Esophagus squamous epithelium (tissue), 5 donors: ENCODE measurements around the gene ABLIM2. TPM values are rescaled to one million over a fixed set of nuclear protein-coding genes. Genes with fewer than 3 reads are reported as not detected.

ENCODE experiments used
- DNase-seq: peaks from one replicate; lab custom pipeline; 2025; lab: John Stamatoyannopoulos, UW
- H3K27ac ChIP-seq, 4 donors: fragments of 200-600 bp; sonication (generic); one replicate each; pipeline ENCODE4 v1.5.1; 2016 to 2019; ENCODE audit warnings: mild to moderate bottlenecking in 1 of 4
- H3K27me3 ChIP-seq, 4 donors: fragments of 200-600 bp; sonication (generic); 1 replicate in 3 of 4; 2 replicates in 1 of 4; pipeline versions ENCODE4 v1.5.1 to v1.6.0; 2017 to 2021; ENCODE audit warnings: antibody characterized with exemption in 1 of 4
- H3K36me3 ChIP-seq, 3 donors: fragments of 200-600 bp; sonication (generic); one replicate each; pipeline ENCODE4 v1.5.1; 2016 to 2019
- H3K4me1 ChIP-seq, 3 donors: fragments of 200-600 bp; sonication (generic); one replicate each; pipeline ENCODE4 v1.5.1; 2017 to 2019
- H3K4me3 ChIP-seq, 4 donors: fragments of 200-600 bp; sonication (generic); 1 replicate in 3 of 4; 2 replicates in 1 of 4; pipeline ENCODE4 v1.5.1; 2016 to 2019; ENCODE audit warnings: mild to moderate bottlenecking in 2 of 4, moderate library complexity in 1 of 4
- H3K9me3 ChIP-seq, 3 donors: fragments of 200-600 bp; sonication (generic); one replicate each; pipeline ENCODE4 v1.5.1; 2016 to 2019
- CTCF ChIP-seq, 6 experiments: fragments of 450-650 bp in 4 of 6; fragments of 200-600 bp in 2 of 6; sonication (generic) in 2 of 6; IDR thresholded peaks; one replicate each; pipeline ENCODE4 v1.5.1; 2016 to 2019; ENCODE audit warnings: antibody characterized with exemption in 6 of 6, mild to moderate bottlenecking in 4 of 6, moderate library complexity in 4 of 6
- POLR2A ChIP-seq, 4 donors: fragments of 450-650 bp; IDR thresholded peaks; one replicate each; pipeline ENCODE4 v1.6.1; 2017; ENCODE audit warnings: antibody characterized with exemption in 4 of 4, mild to moderate bottlenecking in 4 of 4, moderate library complexity in 3 of 4
- WGBS, 2 donors: methylation state at CpG; one replicate each; pipeline ENCODE4 v1.1.5; 2018; 5-methylcytosine and 5-hydroxymethylcytosine counted together
- intact Hi-C: fragments of 100-400 bp; cut with DNase I; formaldehyde crosslinking; loops from one replicate; pipeline ENCODE4 v1.15.0; 2022
- total RNA-seq, 4 donors: library from RNA; depleted of rRNA; stranded (reverse); fragments of >200 nt; gene quantifications; one replicate each; pipeline ENCODE4 v1.1.0, GENCODE V29; 2016
- donor health status: DM: yes; HTN: yes; CAD: no.

Gene ABLIM2
- total RNA-seq, 4 donors from 2014 or later = 13.5 to 26.7 (median 15.7) TPM

GRCh38 chr4:8182858-8183725, 24.5 kb upstream of the ABLIM2 start:
- H3K4me1 ChIP-seq = peaks cover 33 to 75% (median 37%) of the 10 kb centered on the region in 3 donors
- H3K27me3 ChIP-seq = no peaks in the 10 kb centered on the region
- H3K36me3 ChIP-seq = no peaks in the 10 kb centered on the region
- H3K4me3 ChIP-seq = peak overlapping the region in 2 of 4 donors; percentile 12
- H3K9me3 ChIP-seq = no peaks in the 10 kb centered on the region
- 20 to 40% methylated on average over 7 to 15 of the region's 25 CpGs for WGBS, 2 donors
- peak overlapping the region; percentile 86 to 94 (median 89) for H3K27ac ChIP-seq
- no peak for TF ChIP-seq CTCF (IDR thresholded peaks at IDR 0.05)
- peak in 1 of 4 donors; percentile 21 for TF ChIP-seq POLR2A (IDR thresholded peaks at IDR 0.05)
- no peak for DNase-seq
- intact Hi-C loops = no loop called here

- Histone ChIP-seq H3K27ac (peak overlapping the region; percentile 86 to 94 (median 89)), H3K4me1 (peaks cover 31 to 67% (median 34%) of the 10 kb centered on the region in 3 donors), H3K9me3 (no peaks in the 10 kb centered on the region), H3K4me3 (peak overlapping the region in 1 of 4 donors; percentile 12), H3K36me3 (no peaks in the 10 kb centered on the region), H3K27me3 (no peaks in the 10 kb centered on the region)
- DNase-seq = no peak
- WGBS, 2 donors = 49 to 71% methylated on average over 3 to 5 of the region's 11 CpGs
- intact Hi-C loops = no loop called here
- TF ChIP-seq POLR2A (IDR thresholded peaks at IDR 0.05) (no peak), CTCF (IDR thresholded peaks at IDR 0.05) (no peak)
These were observed 23.7 kb upstream of the ABLIM2 start for GRCh38 chr4:8182294-8182693.

GRCh38 chr4:8181844-8182243, 23.2 kb upstream of the ABLIM2 start:
- TF ChIP-seq CTCF (IDR thresholded peaks at IDR 0.05) (no peak), POLR2A (IDR thresholded peaks at IDR 0.05) (no peak)
- Histone ChIP-seq H3K9me3 (no peaks in the 10 kb centered on the region), H3K4me3 (no peak overlapping the region), H3K36me3 (no peaks in the 10 kb centered on the region), H3K27ac (peak overlapping the region; percentile 86 to 94 (median 89)), H3K4me1 (peaks cover 31 to 68% (median 34%) of the 10 kb centered on the region in 3 donors), H3K27me3 (no peaks in the 10 kb centered on the region)
- intact Hi-C loops = no loop called here
- no peak for DNase-seq
- WGBS, 2 donors = 80% methylated on average over 1 of the region's 7 CpGs; no CpG with 5 or more reads in 1 of the 2 donors

- H3K4me3 ChIP-seq = no peak overlapping the region
- peaks cover 31 to 72% (median 34%) of the 10 kb centered on the region in 3 donors for H3K4me1 ChIP-seq
- 78 to 84% methylated on average over 5 to 6 of the region's 6 CpGs for WGBS, 2 donors
- intact Hi-C loops = no loop called here
- H3K27ac ChIP-seq = peak overlapping the region in 3 of 4 donors; percentile 86 to 94 (median 91)
- H3K27me3 ChIP-seq = no peaks in the 10 kb centered on the region
- no peaks in the 10 kb centered on the region for H3K9me3 ChIP-seq
- TF ChIP-seq CTCF (IDR thresholded peaks at IDR 0.05) (no peak), POLR2A (IDR thresholded peaks at IDR 0.05) (no peak)
- H3K36me3 ChIP-seq = no peaks in the 10 kb centered on the region
- DNase-seq = no peak
These were observed 22.5 kb upstream of the ABLIM2 start for GRCh38 chr4:8181119-8181518.
